Measurements from ENCODE around the gene CD55.

DNA sequence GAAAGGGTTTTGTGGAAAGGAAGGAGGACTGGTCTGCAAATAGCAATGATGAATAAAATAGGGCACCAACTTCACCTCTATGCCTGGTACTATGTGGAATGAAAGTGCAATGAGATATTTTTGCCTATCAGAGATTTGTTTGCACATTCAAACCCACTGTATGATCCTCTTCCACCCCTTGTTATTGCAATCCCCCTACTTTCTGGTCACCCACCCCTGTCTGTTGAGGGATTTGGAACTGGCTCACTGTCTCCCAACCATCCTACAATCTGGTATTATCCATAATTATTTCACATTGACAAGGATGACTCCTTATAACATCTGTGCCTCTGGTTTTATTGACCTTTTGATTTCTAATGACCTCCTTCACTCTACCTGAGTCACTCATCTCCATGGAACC lies 42.4 kb downstream of the CD55 start:
- TF ChIP-seq POLR2A (IDR thresholded peaks at IDR 0.05) (no peak), EP300 (IDR thresholded peaks at IDR 0.05) (no peak), POLR2AphosphoS5 (IDR thresholded peaks at IDR 0.05) (no peak)
- TF ChIP-seq, protein P1, sequence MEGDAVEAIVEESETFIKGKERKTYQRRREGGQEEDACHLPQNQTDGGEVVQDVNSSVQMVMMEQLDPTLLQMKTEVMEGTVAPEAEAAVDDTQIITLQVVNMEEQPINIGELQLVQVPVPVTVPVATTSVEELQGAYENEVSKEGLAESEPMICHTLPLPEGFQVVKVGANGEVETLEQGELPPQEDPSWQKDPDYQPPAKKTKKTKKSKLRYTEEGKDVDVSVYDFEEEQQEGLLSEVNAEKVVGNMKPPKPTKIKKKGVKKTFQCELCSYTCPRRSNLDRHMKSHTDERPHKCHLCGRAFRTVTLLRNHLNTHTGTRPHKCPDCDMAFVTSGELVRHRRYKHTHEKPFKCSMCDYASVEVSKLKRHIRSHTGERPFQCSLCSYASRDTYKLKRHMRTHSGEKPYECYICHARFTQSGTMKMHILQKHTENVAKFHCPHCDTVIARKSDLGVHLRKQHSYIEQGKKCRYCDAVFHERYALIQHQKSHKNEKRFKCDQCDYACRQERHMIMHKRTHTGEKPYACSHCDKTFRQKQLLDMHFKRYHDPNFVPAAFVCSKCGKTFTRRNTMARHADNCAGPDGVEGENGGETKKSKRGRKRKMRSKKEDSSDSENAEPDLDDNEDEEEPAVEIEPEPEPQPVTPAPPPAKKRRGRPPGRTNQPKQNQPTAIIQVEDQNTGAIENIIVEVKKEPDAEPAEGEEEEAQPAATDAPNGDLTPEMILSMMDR (IDR thresholded peaks at IDR 0.05) = no peak
